ENCODE measurements around the gene PTPRT. TPM values are rescaled to one million over a fixed set of nuclear protein-coding genes. Genes with fewer than 3 reads are reported as not detected.

The PTPRT gene
- total and polyA plus RNA-seq, 2 experiments from 2014 or later, result not detected

- Mint-ChIP-seq H3K27me3 (ENCODE audit: insufficient read depth, low read depth, poor library complexity) (peaks cover 1% of the 10 kb centered on the region), H3K4me3 (no peak overlapping the region), H3K36me3 (ENCODE audit: low read depth) (peaks cover 36% of the 10 kb centered on the region), H3K4me1 (no peaks in the 10 kb centered on the region), H3K9me3 (peaks cover 98% of the 10 kb centered on the region), H3K27ac (no peak overlapping the region)
- Histone ChIP-seq H4K20me1 (replicated peaks; ENCODE audit: insufficient read depth) (no peaks in the 10 kb centered on the region), H3K9me2 (ENCODE audit: insufficient read depth) (no peaks in the 10 kb centered on the region), H3F3A (replicated peaks; ENCODE audit: low read depth) (no peaks in the 10 kb centered on the region), H3K27ac (ENCODE audit: low read depth) (no peak overlapping the region), H3K4me1 (ENCODE audit: insufficient read depth) (no peaks in the 10 kb centered on the region), H3K4me3 (no peak overlapping the region), H3K79me2 (replicated peaks; ENCODE audit: insufficient read depth) (no peaks in the 10 kb centered on the region), H3K36me3 (ENCODE audit: insufficient read depth) (peaks cover 11% of the 10 kb centered on the region), H3K27me3 (ENCODE audit: insufficient read depth) (no peaks in the 10 kb centered on the region), H3K4me2 (no peak overlapping the region), H2AFZ (no peak overlapping the region)
- ATAC-seq (no peak), DNase-seq (ENCODE audit: low spot score) (no peak)
- TF ChIP-seq EZH2phosphoT487 (IDR thresholded peaks at IDR 0.05; ENCODE audit: unreplicated experiment), result no peak
- TF ChIP-seq ZNF114 (CRISPR knock-in tag; IDR thresholded peaks at IDR 0.05), result no peak
- no peak for TF ChIP-seq JUNB (IDR thresholded peaks at IDR 0.05; ENCODE audit: unreplicated experiment)
- no peak for TF ChIP-seq ZNF331 (CRISPR knock-in tag; IDR thresholded peaks at IDR 0.05; ENCODE audit: low read depth)
- no peak for TF ChIP-seq ETS1 (IDR thresholded peaks at IDR 0.05)
- no peak for TF ChIP-seq STAT1 (IDR thresholded peaks at IDR 0.05; ENCODE audit: unreplicated experiment)
- no peak for TF ChIP-seq ZNF462 (CRISPR knock-in tag; IDR thresholded peaks at IDR 0.05)
- no peak for TF ChIP-seq NANOG (IDR thresholded peaks at IDR 0.05; ENCODE audit: borderline replicate concordance)
- TF ChIP-seq REST (IDR thresholded peaks at IDR 0.05; ENCODE audit: unreplicated experiment), result no peak
- no peak for TF ChIP-seq EZH2 (IDR thresholded peaks at IDR 0.05; ENCODE audit: low read depth, unreplicated experiment)
- no peak for TF ChIP-seq POLR2AphosphoS5 (IDR thresholded peaks at IDR 0.05; ENCODE audit: low read depth)
- TF ChIP-seq CTCF (conservative IDR thresholded peaks at IDR 0.05; ENCODE audit: low read depth in 2 of 2), result no peak
- TF ChIP-seq CREB1 (CRISPR knock-in tag; IDR thresholded peaks at IDR 0.05; ENCODE audit: low read depth), result no peak
Observed at GRCh38 chr20:43009532-43009931, 180.2 kb downstream of the PTPRT start.
